ENCODE data around the gene COLEC11.

DNA sequence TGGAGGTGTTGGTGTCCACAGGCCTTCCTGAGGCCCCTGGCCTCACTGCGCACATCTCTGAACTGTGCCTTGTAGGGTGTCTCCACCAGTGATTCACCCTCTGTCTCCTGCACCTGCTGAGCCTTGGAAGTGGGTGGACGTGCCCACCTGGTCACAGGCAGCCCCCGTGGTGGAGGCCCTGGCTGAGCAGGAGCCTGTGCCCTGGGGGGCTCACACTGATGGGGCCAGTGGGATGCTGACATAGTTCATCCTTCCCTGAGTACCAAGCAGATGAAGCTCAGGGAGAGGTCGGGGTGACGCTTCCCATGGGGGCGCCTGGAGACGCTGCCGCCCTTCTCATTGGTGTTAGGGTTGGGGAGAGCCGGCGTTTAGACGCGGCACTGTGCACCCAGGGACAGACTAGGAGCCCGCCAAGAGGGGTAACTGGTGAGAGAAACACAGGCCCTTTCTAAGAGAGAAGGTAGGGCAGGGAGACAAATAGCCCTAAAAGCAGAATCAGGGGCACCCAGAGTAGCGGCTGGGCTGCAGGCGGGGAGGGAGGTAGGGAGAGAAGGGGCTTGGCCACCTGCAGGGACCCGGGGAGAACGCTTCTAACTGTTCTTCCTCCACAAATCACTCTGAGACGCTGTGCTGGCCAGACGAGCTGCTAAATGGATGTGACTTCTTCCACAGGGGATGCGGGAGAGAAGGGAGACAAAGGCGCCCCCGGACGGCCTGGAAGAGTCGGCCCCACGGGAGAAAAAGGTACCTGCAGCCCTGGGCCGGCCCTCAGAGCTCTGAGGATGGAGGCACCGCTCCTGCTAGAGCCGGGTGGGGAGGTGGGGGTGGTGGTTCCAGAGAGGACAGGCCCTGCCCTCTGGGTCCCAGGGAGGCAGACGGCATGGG, 18.0 kb downstream of the COLEC11 start:
- no peak for TF ChIP-seq CTCF (conservative IDR thresholded peaks at IDR 0.05; ENCODE audit: low read depth in 2 of 2)
- TF ChIP-seq POLR2AphosphoS5 (IDR thresholded peaks at IDR 0.05; ENCODE audit: low read depth): no peak
- no peak for TF ChIP-seq REST (IDR thresholded peaks at IDR 0.05; ENCODE audit: unreplicated experiment)
- TF ChIP-seq STAT1 (IDR thresholded peaks at IDR 0.05; ENCODE audit: unreplicated experiment): no peak
- TF ChIP-seq EZH2 (IDR thresholded peaks at IDR 0.05; ENCODE audit: low read depth, unreplicated experiment): no peak
- TF ChIP-seq, protein P1, sequence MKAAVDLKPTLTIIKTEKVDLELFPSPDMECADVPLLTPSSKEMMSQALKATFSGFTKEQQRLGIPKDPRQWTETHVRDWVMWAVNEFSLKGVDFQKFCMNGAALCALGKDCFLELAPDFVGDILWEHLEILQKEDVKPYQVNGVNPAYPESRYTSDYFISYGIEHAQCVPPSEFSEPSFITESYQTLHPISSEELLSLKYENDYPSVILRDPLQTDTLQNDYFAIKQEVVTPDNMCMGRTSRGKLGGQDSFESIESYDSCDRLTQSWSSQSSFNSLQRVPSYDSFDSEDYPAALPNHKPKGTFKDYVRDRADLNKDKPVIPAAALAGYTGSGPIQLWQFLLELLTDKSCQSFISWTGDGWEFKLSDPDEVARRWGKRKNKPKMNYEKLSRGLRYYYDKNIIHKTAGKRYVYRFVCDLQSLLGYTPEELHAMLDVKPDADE (IDR thresholded peaks at IDR 0.05): no peak
- TF ChIP-seq CREB1 (CRISPR knock-in tag; IDR thresholded peaks at IDR 0.05; ENCODE audit: low read depth): no peak
- TF ChIP-seq JUNB (IDR thresholded peaks at IDR 0.05; ENCODE audit: unreplicated experiment): no peak
- TF ChIP-seq EZH2phosphoT487 (IDR thresholded peaks at IDR 0.05; ENCODE audit: unreplicated experiment): no peak
- TF ChIP-seq NANOG (IDR thresholded peaks at IDR 0.05; ENCODE audit: borderline replicate concordance): no peak

Data from GM23338 (cell line).